GM20000 (cell line): Measurements from ENCODE around the gene CHST15.
A peak's percentile ranks its signal among the peaks of the same experiment; 100 is the strongest.

Experiments used
- DNase-seq: peaks from one replicate; pipeline ENCODE4 v3.0.0; 2012; ENCODE audit warnings: low spot score
- CTCF ChIP-seq: IDR thresholded peaks from 2 replicates; pipeline ENCODE4 v1.5.1; 2012; ENCODE audit warnings: mild to moderate bottlenecking, control low read depth; ENCODE audit errors: extremely low read depth, missing control alignments

Gene CHST15

GRCh38 chr10:124028700-124029480 is 64.5 kb downstream of the CHST15 start:
- DNase-seq, result no peak
- TF ChIP-seq CTCF, result no peak

GRCh38 chr10:124027651-124028050 is 65.7 kb downstream of the CHST15 start:
- no peak for TF ChIP-seq CTCF
- DNase-seq, result no peak

GRCh38 chr10:124027031-124027611 is 66.3 kb downstream of the CHST15 start:
- no peak for DNase-seq
- TF ChIP-seq CTCF, result no peak

- TF ChIP-seq CTCF, result no peak
- no peak for DNase-seq
These were observed 66.8 kb downstream of the CHST15 start for GRCh38 chr10:124026589-124026939.

GRCh38 chr10:124025660-124026588 is 67.5 kb downstream of the CHST15 start:
- peak; percentile 51 for DNase-seq

GRCh38 chr10:124025152-124025551 is 68.2 kb downstream of the CHST15 start:
- no peak for DNase-seq
- no peak for TF ChIP-seq CTCF

More at GRCh38 chr10:124025660-124026588, 67.5 kb downstream of the CHST15 start:
- TF ChIP-seq CTCF, result peak; percentile 5

- no peak for TF ChIP-seq CTCF
- DNase-seq, result no peak
These were observed 71.3 kb downstream of the CHST15 start for GRCh38 chr10:124022066-124022465.
